Transverse colon (tissue), 4 donors: ENCODE measurements around the gene OR2T34.

Source experiments
- CTCF ChIP-seq, 5 experiments: fragments of 200-600 bp in 3 of 5; fragments of 450-650 bp in 2 of 5; sonication (generic) in 3 of 5; IDR thresholded peaks; 1 replicate in 2 of 5; 2 replicates in 3 of 5; pipeline ENCODE4 v1.5.1; 2016 to 2017; ENCODE audit warnings: antibody characterized with exemption in 5 of 5, inconsistent platforms in 3 of 5, mild to moderate bottlenecking in 2 of 5, moderate library complexity in 1 of 5
- EP300 ChIP-seq: sonication (generic); formaldehyde crosslinking; IDR thresholded peaks from one replicate; pipeline ENCODE4 v1.6.1; 2017; ENCODE audit warnings: antibody characterized with exemption, low read depth
- POLR2A ChIP-seq: fragments of 450-650 bp; IDR thresholded peaks from one replicate; pipeline ENCODE4 v1.6.1; 2016; ENCODE audit warnings: antibody characterized with exemption, mild to moderate bottlenecking, moderate library complexity
- POLR2AphosphoS5 ChIP-seq, 3 donors: sonication (generic); formaldehyde crosslinking; IDR thresholded peaks; one replicate each; pipeline ENCODE4 v1.6.1; 2016; ENCODE audit warnings: antibody characterized with exemption in 3 of 3

DNA sequence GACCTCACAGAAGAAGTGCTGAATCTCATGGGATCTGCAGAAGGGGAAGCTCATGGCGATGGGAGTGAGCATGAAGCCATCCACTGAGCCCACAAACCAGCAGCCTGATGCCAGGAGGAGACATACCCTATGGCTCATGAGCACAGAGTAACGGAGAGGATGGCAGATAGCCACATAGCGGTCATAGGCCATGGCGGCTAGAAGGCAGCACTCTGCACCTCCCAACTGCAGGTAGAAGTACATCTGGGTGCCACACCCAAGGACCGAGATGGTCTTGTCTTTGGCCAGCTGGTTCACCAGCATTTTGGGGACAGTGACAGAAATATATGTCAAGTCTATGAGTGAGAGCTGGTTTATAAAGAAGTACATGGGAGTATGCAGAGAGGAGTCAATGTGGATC is 18.7 kb upstream of the OR2T34 start:
- TF ChIP-seq CTCF (IDR thresholded peaks at IDR 0.05) (no peak), POLR2AphosphoS5 (IDR thresholded peaks at IDR 0.05) (no peak), EP300 (no peak), POLR2A (no peak)
